Fibroblast of lung (primary cell): ENCODE measurements around the gene IL18R1. TPM values are rescaled to one million over a fixed set of nuclear protein-coding genes. Genes with fewer than 3 reads are reported as not detected.

Experiments used
- DNase-seq, 2 donors: peaks; one replicate each; pipeline versions ENCODE4 v3.0.0 to v3.0.0-alpha.2; 2010; ENCODE audit warnings: low read depth in 2 of 2
- H2AFZ ChIP-seq: 2 replicates; pipeline ENCODE4 v1.5.1; 2012; ENCODE audit warnings: low read length, control low read depth, inconsistent platforms
- H3K27ac ChIP-seq: 2 replicates; pipeline ENCODE4 v1.5.1; 2011; ENCODE audit warnings: low read length, control low read depth; ENCODE audit not compliant: insufficient read depth
- H3K27me3 ChIP-seq: 2 replicates; pipeline ENCODE4 v1.5.1; 2011; ENCODE audit warnings: mild to moderate bottlenecking, low read length; ENCODE audit not compliant: control insufficient read depth, insufficient read depth
- H3K36me3 ChIP-seq: 2 replicates; pipeline ENCODE4 v1.5.1; 2011; ENCODE audit warnings: low read length; ENCODE audit not compliant: control insufficient read depth, insufficient read depth
- H3K4me1 ChIP-seq: 2 replicates; pipeline ENCODE4 v1.5.1; 2011; ENCODE audit warnings: low read length; ENCODE audit not compliant: control insufficient read depth, insufficient read depth; ENCODE audit errors: extremely low read depth
- H3K4me2 ChIP-seq: 2 replicates; pipeline ENCODE4 v1.5.1; 2011; ENCODE audit warnings: low read length, control low read depth; ENCODE audit not compliant: insufficient read depth; ENCODE audit errors: extremely low read depth
- H3K4me3 ChIP-seq, 4 experiments: fragments of 200-600 bp in 1 of 4; sonication (generic) in 1 of 4; replicated peaks in 1 of 4; 2 replicates each; pipeline ENCODE4 v1.5.1; 2011 to 2016; ENCODE audit warnings: low read length in 4 of 4, low read depth in 3 of 4, mild to moderate bottlenecking in 3 of 4, control low read depth in 2 of 4, inconsistent platforms in 1 of 4, mixed read lengths in 1 of 4; ENCODE audit not compliant: insufficient read depth in 1 of 4; ENCODE audit errors: control extremely low read depth in 1 of 4
- H3K79me2 ChIP-seq: 2 replicates; pipeline ENCODE4 v1.5.1; 2012; ENCODE audit warnings: mild to moderate bottlenecking, low read length, inconsistent platforms; ENCODE audit not compliant: control insufficient read depth, insufficient read depth
- H3K9ac ChIP-seq: 2 replicates; pipeline ENCODE4 v1.5.1; 2011; ENCODE audit warnings: mild to moderate bottlenecking, low read length, control low read depth; ENCODE audit not compliant: insufficient read depth
- H3K9me3 ChIP-seq: 2 replicates; pipeline ENCODE4 v1.5.1; 2012; ENCODE audit warnings: low read depth, low read length; ENCODE audit not compliant: control insufficient read depth, insufficient read depth
- H4K20me1 ChIP-seq: 2 replicates; pipeline ENCODE4 v1.5.1; 2011; ENCODE audit warnings: low read length; ENCODE audit not compliant: control insufficient read depth, insufficient read depth; ENCODE audit errors: extremely low read depth
- EZH2 ChIP-seq: IDR thresholded peaks from 2 replicates; pipeline ENCODE4 v1.5.1; 2012; ENCODE audit warnings: low read length, control low read depth, mild to moderate bottlenecking; ENCODE audit errors: missing control alignments
- polyA minus RNA-seq: library from RNA; depleted of rRNA, polyadenylated mRNA; stranded (reverse); fragments of >200 nt; gene quantifications from 2 replicates; pipeline ENCODE4 v1.2.3, GENCODE V29; 2011; ENCODE audit warnings: low replicate concordance
- polyA plus RNA-seq, 2 donors: library from polyadenylated mRNA; depleted of rRNA in 1 of 2; stranded (reverse) in 1 of 2; unstranded in 1 of 2; fragments of >200 nt; gene quantifications; 2 replicates each; pipeline ENCODE4 v1.2.1, GENCODE V29; 2011 to 2012; ENCODE audit warnings: missing spikeins in 1 of 2
- total RNA-seq: library from RNA; depleted of rRNA; stranded (reverse); fragments of >200 nt; gene quantifications from 2 replicates; pipeline ENCODE4 v1.2.1, GENCODE V29; 2014
- TF ChIP-seq, protein P1 (sequence below), 2 donors: IDR thresholded peaks in 1 of 2; conservative IDR thresholded peaks in 1 of 2; 1 replicate in 1 of 2; 2 replicates in 1 of 2; pipeline ENCODE4 v1.5.1; 2011 to 2012; ENCODE audit warnings: low read length in 2 of 2, control low read depth in 1 of 2, inconsistent platforms in 1 of 2, low read depth in 1 of 2, mild to moderate bottlenecking in 1 of 2

The IL18R1 gene, protein sequence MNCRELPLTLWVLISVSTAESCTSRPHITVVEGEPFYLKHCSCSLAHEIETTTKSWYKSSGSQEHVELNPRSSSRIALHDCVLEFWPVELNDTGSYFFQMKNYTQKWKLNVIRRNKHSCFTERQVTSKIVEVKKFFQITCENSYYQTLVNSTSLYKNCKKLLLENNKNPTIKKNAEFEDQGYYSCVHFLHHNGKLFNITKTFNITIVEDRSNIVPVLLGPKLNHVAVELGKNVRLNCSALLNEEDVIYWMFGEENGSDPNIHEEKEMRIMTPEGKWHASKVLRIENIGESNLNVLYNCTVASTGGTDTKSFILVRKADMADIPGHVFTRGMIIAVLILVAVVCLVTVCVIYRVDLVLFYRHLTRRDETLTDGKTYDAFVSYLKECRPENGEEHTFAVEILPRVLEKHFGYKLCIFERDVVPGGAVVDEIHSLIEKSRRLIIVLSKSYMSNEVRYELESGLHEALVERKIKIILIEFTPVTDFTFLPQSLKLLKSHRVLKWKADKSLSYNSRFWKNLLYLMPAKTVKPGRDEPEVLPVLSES
- total RNA-seq (0.50 and 5.4 TPM in 2 replicates), polyA plus RNA-seq (0.10 and 0.18 TPM in 2 replicates), polyA minus RNA-seq (not detected in 2 replicates)
- 0.10 and 0.17 TPM in 2 replicates for polyA plus RNA-seq (2012)

DNA sequence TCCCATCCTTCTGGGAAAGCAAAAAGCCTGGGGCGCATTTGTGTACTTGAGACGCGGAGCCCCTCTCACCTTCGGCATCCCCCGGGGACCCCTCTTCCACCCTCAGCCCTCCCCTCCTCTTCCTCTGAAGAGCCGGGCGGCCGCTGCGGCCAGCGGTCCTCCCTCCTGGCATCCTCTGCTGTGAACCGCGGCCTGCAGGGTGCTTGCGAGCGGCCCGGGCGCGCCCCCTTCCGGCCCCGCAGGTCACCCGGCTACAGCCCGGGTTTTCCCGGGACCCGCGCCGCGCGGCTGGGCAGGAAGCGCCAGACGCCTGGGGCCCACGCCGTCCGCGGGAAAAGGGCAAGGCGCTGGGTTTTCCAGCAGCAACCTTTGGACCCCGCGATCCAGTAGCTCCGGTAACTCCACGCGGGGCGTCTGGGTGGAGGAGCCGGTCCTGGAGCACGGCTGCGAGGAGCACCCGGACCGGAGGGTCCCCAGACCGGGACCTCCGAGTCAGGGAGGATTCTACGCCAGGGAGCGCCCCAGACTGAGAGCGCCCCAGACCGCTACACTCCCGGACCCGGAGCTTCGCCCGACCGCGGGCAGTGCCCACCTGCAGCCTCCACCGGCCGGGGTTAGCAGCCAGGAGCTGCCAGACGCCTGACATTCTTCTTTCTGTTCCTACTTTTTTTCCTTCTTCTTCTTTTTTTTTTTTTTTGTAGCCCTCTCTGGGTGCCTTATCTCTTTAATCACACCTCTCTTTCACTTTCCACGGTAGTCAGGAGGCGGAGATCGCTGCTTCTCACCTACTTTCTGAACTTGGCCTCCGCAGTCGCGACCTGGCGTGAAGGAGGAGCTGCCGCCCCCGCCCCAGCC, at the start of gene IL18R1:
Gene IL18R1 (plus strand): TSS at position 271 of the 855 bp plus-strand sequence. CDS start 6,865 bp downstream, outside the sequence.
- TF ChIP-seq, protein P1, sequence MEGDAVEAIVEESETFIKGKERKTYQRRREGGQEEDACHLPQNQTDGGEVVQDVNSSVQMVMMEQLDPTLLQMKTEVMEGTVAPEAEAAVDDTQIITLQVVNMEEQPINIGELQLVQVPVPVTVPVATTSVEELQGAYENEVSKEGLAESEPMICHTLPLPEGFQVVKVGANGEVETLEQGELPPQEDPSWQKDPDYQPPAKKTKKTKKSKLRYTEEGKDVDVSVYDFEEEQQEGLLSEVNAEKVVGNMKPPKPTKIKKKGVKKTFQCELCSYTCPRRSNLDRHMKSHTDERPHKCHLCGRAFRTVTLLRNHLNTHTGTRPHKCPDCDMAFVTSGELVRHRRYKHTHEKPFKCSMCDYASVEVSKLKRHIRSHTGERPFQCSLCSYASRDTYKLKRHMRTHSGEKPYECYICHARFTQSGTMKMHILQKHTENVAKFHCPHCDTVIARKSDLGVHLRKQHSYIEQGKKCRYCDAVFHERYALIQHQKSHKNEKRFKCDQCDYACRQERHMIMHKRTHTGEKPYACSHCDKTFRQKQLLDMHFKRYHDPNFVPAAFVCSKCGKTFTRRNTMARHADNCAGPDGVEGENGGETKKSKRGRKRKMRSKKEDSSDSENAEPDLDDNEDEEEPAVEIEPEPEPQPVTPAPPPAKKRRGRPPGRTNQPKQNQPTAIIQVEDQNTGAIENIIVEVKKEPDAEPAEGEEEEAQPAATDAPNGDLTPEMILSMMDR (conservative IDR thresholded peaks at IDR 0.05 in 1 of 2, IDR thresholded peaks at IDR 0.05 in 1 of 2; ENCODE audit: low read depth in 1 of 2, low read length in 2 of 2) = peak; percentile 41 to 78
- TF ChIP-seq EZH2 = no peak
- peak within 1 kb of the TSS; percentile 66 for H2AFZ ChIP-seq
- H3K27me3 ChIP-seq = no peaks in the 10 kb centered on the region
- H4K20me1 ChIP-seq = no peaks in the 10 kb centered on the region
- H3K36me3 ChIP-seq = no peaks in the 10 kb centered on the region
- peak within 1 kb of the TSS; percentile 40 to 75 (median 60) for H3K4me3 ChIP-seq
- H3K9me3 ChIP-seq = no peaks in the 10 kb centered on the region
- H3K79me2 ChIP-seq = no peaks in the 10 kb centered on the region
- H3K4me1 ChIP-seq = no peaks in the 10 kb centered on the region
- no peak within 1 kb of the TSS for H3K27ac ChIP-seq
- H3K9ac ChIP-seq = peak within 1 kb of the TSS; percentile 65
- peak; percentile 72 to 79 for DNase-seq
- peak within 1 kb of the TSS; percentile 72 for H3K4me2 ChIP-seq

DNA sequence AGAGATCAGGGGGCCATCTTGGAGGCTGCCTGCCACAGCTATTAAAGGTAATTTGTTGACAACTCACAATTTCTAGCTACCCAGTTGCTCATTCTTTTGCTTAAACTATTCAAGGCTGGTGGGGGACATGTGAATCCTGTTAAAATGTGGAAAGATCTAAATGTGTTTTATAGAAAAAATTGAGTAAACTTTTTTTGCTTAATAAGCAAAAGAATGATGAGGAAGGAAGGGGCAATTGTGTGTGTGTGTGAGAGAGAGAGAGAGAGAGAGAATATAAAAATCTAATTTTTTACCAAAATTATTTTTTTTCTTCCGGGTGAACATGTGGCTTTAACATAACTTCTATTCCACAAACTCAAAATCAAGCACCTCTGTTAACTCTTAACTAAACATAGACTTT, 49.5 kb upstream of the IL18R1 start:
- peaks cover 2% of the 10 kb centered on the region for H3K27me3 ChIP-seq
- no peaks in the 10 kb centered on the region for H4K20me1 ChIP-seq
- no peaks in the 10 kb centered on the region for H3K4me1 ChIP-seq
- H2AFZ ChIP-seq = no peak overlapping the region
- H3K9me3 ChIP-seq = no peaks in the 10 kb centered on the region
- H3K9ac ChIP-seq = no peak overlapping the region
- H3K27ac ChIP-seq = no peak overlapping the region
- H3K4me3 ChIP-seq = no peak overlapping the region
- H3K4me2 ChIP-seq = no peak overlapping the region
- TF ChIP-seq, protein P1 (conservative IDR thresholded peaks at IDR 0.05 in 1 of 2, IDR thresholded peaks at IDR 0.05 in 1 of 2; ENCODE audit: low read depth in 1 of 2, low read length in 2 of 2) = no peak
- H3K36me3 ChIP-seq = no peaks in the 10 kb centered on the region
- no peaks in the 10 kb centered on the region for H3K79me2 ChIP-seq
- no peak for DNase-seq
